Suprapubic skin (tissue), 3 donors: ENCODE data around the gene LTBP2.

Experiments used
- CTCF ChIP-seq, 2 donors: fragments of 200-600 bp in 1 of 2; fragments of 450-650 bp in 1 of 2; sonication (generic) in 1 of 2; IDR thresholded peaks; one replicate each; pipeline ENCODE4 v1.5.1; 2016 to 2019; ENCODE audit warnings: antibody characterized with exemption in 2 of 2, mild to moderate bottlenecking in 1 of 2, moderate library complexity in 1 of 2
- EP300 ChIP-seq: sonication (generic); formaldehyde crosslinking; IDR thresholded peaks from one replicate; pipeline ENCODE4 v1.6.1; 2017; ENCODE audit warnings: antibody characterized with exemption

- TF ChIP-seq CTCF (IDR thresholded peaks at IDR 0.05) (no peak), EP300 (no peak)
These were observed 39.1 kb upstream of the LTBP2 start for GRCh38 chr14:74650927-74651686.
